Thyroid gland (tissue), 4 donors: ENCODE results near the gene CYP2A6. TPM values are rescaled to one million over a fixed set of nuclear protein-coding genes. Genes with fewer than 3 reads are reported as not detected.
"Not testable (repeated sequence)": the region's sequence is repeated elsewhere in the genome, so short reads cannot be mapped to it uniquely, and the experiment has no call there.

Source experiments
- DNase-seq, 2 donors: peaks; one replicate each; pipeline ENCODE4 v3.0.0-alpha.2; 2019
- H3K27ac ChIP-seq, 3 donors: fragments of 200-600 bp; sonication (generic); 1 replicate in 2 of 3; 2 replicates in 1 of 3; pipeline ENCODE4 v1.5.1; 2016 to 2019; ENCODE audit warnings: mild to moderate bottlenecking in 1 of 3, moderate library complexity in 1 of 3
- H3K27me3 ChIP-seq: fragments of 200-600 bp; sonication (generic); one replicate; pipeline ENCODE4 v1.5.1; 2019
- H3K36me3 ChIP-seq, 2 donors: fragments of 200-600 bp; sonication (generic); one replicate each; pipeline ENCODE4 v1.5.1; 2016 to 2019
- H3K4me1 ChIP-seq, 2 donors: fragments of 200-600 bp; sonication (generic); one replicate each; pipeline ENCODE4 v1.5.1; 2017 to 2019
- H3K4me3 ChIP-seq, 3 donors: fragments of 200-600 bp; sonication (generic); replicated peaks in 1 of 3; 1 replicate in 2 of 3; 2 replicates in 1 of 3; pipeline ENCODE4 v1.5.1; 2016; ENCODE audit warnings: mild to moderate bottlenecking in 1 of 3
- H3K9me3 ChIP-seq: fragments of 200-600 bp; sonication (generic); one replicate; pipeline ENCODE4 v1.5.1; 2017
- CTCF ChIP-seq, 6 experiments: fragments of 200-600 bp in 3 of 6; fragments of 450-650 bp in 3 of 6; sonication (generic) in 3 of 6; IDR thresholded peaks; one replicate each; pipeline ENCODE4 v1.5.1; 2016 to 2019; ENCODE audit warnings: antibody characterized with exemption in 6 of 6, mild to moderate bottlenecking in 2 of 6, inconsistent platforms in 1 of 6, moderate library complexity in 1 of 6
- POLR2A ChIP-seq, 2 donors: fragments of 450-650 bp; IDR thresholded peaks; one replicate each; pipeline ENCODE4 v1.6.1; 2017; ENCODE audit warnings: antibody characterized with exemption in 2 of 2, mild to moderate bottlenecking in 2 of 2, moderate library complexity in 1 of 2
- WGBS, 2 donors: methylation state at CpG; one replicate each; pipeline ENCODE4 v1.1.5; 2017; 5-methylcytosine and 5-hydroxymethylcytosine counted together
- intact Hi-C: fragments of 100-400 bp; cut with DNase I; formaldehyde crosslinking; loops from one replicate; pipeline ENCODE4 v1.15.1; 2023
- total RNA-seq, 4 donors: library from RNA; depleted of rRNA; stranded (reverse); fragments of >200 nt; gene quantifications; one replicate each; pipeline ENCODE4 v1.2.3, GENCODE V29; 2016

The CYP2A6 gene
- total RNA-seq, 4 donors from 2014 or later: not detected

GRCh38 chr19:40813182-40813581 is 37.1 kb downstream of the CYP2A6 start:
- peak overlapping the region; percentile 72 to 76 (median 74) for H3K27ac ChIP-seq
- no peaks in the 10 kb centered on the region for H3K27me3 ChIP-seq
- peaks cover under 1 to 15% of the 10 kb centered on the region in 2 donors for H3K36me3 ChIP-seq
- WGBS, 2 donors: 12 to 14% methylated on average over 3 to 4 of the region's 4 CpGs
- H3K4me1 ChIP-seq: peaks cover 26 to 47% of the 10 kb centered on the region in 2 donors
- no peak overlapping the region for H3K4me3 ChIP-seq
- intact Hi-C loops: no loop called here
- DNase-seq: peak; percentile 94 to 95
- H3K9me3 ChIP-seq: no peaks in the 10 kb centered on the region
- TF ChIP-seq CTCF (IDR thresholded peaks at IDR 0.05) (no peak), POLR2A (IDR thresholded peaks at IDR 0.05) (no peak)

GRCh38 chr19:40812571-40812970 is 37.7 kb downstream of the CYP2A6 start:
- peak overlapping the region; percentile 72 to 76 (median 74) for H3K27ac ChIP-seq
- H3K4me3 ChIP-seq: not testable (repeated sequence)
- 53 to 58% methylated on average over 7 of the region's 7 CpGs for WGBS, 2 donors

GRCh38 chr19:40811478-40812341 is 38.5 kb downstream of the CYP2A6 start:
- Histone ChIP-seq H3K4me1 (peaks cover 26 to 62% of the 10 kb centered on the region in 2 donors), H3K27ac (peak overlapping the region; percentile 72 to 76 (median 74)), H3K4me3 (peak overlapping the region in 1 of 3 donors; percentile 12), H3K36me3 (peaks cover 13 to 22% of the 10 kb centered on the region in 2 donors), H3K9me3 (no peaks in the 10 kb centered on the region), H3K27me3 (no peaks in the 10 kb centered on the region)
- WGBS, 2 donors: 36 to 41% methylated on average over 22 to 35 of the region's 35 CpGs
- intact Hi-C loops: no loop called here
- peak in 1 of 2 donors; percentile 43 for DNase-seq
- TF ChIP-seq CTCF (IDR thresholded peaks at IDR 0.05) (no peak), POLR2A (IDR thresholded peaks at IDR 0.05) (no peak)

More at GRCh38 chr19:40812571-40812970, 37.7 kb downstream of the CYP2A6 start:
- Histone ChIP-seq H3K36me3 (peaks cover 6 to 22% of the 10 kb centered on the region in 2 donors), H3K4me1 (peaks cover 26 to 53% of the 10 kb centered on the region in 2 donors)
- intact Hi-C loops, H3K27me3 ChIP-seq, H3K9me3 ChIP-seq: not testable (repeated sequence)
- peak; percentile 79 to 82 for DNase-seq

- intact Hi-C loops, H3K27me3 ChIP-seq, H3K9me3 ChIP-seq: not testable (repeated sequence)
- WGBS, 2 donors: 1 to 6% methylated on average over 24 to 26 of the region's 65 CpGs
- peak; percentile 74 for DNase-seq
- H3K4me1 ChIP-seq: peaks cover 26 to 71% of the 10 kb centered on the region in 2 donors
- peak overlapping the region; percentile 19 to 76 (median 63) for H3K27ac ChIP-seq
- peak in 2 of 6 experiments; percentile 3 to 5 for TF ChIP-seq CTCF (IDR thresholded peaks at IDR 0.05)
- peak in 1 of 2 donors; percentile 15 for TF ChIP-seq POLR2A (IDR thresholded peaks at IDR 0.05)
- H3K4me3 ChIP-seq: peak overlapping the region in 1 of 3 donors; percentile 12
- peaks cover 13 to 22% of the 10 kb centered on the region in 2 donors for H3K36me3 ChIP-seq
Observed at GRCh38 chr19:40810649-40811408, 39.4 kb downstream of the CYP2A6 start.

- peaks cover 13 to 22% of the 10 kb centered on the region in 2 donors for H3K36me3 ChIP-seq
- no peak for TF ChIP-seq POLR2A (IDR thresholded peaks at IDR 0.05)
- TF ChIP-seq CTCF (IDR thresholded peaks at IDR 0.05): no peak
- peak overlapping the region in 1 of 3 donors; percentile 63 for H3K27ac ChIP-seq
- DNase-seq: no peak
- H3K9me3 ChIP-seq: no peaks in the 10 kb centered on the region
- peaks cover 33 to 78% of the 10 kb centered on the region in 2 donors for H3K4me1 ChIP-seq
- H3K27me3 ChIP-seq: no peaks in the 10 kb centered on the region
- peak overlapping the region in 1 of 3 donors; percentile 12 for H3K4me3 ChIP-seq
- intact Hi-C loops: no loop called here
- WGBS, 2 donors: 61 to 72% methylated on average over 11 to 12 of the region's 14 CpGs
Observed at GRCh38 chr19:40810160-40810559, 40.1 kb downstream of the CYP2A6 start.
